ENCODE measurements around the gene KSR2.

Gene KSR2

GRCh38 chr12:117985182-117985581 lies 16.4 kb upstream of the KSR2 start:
- TF ChIP-seq CTCF (IDR thresholded peaks at IDR 0.05; ENCODE audit: borderline replicate concordance, insufficient read depth, low read depth, low read length) = no peak
- H3K4me3 ChIP-seq (ENCODE audit: low read depth, low read length) = no peak overlapping the region

- H3K4me3 ChIP-seq (ENCODE audit: low read depth, low read length) = no peak overlapping the region
- no peak for TF ChIP-seq CTCF (IDR thresholded peaks at IDR 0.05; ENCODE audit: borderline replicate concordance, insufficient read depth, low read depth, low read length)
Observed at GRCh38 chr12:117981267-117981666, 12.5 kb upstream of the KSR2 start.

- H3K4me3 ChIP-seq (ENCODE audit: low read depth, low read length) = no peak overlapping the region
- TF ChIP-seq CTCF (IDR thresholded peaks at IDR 0.05; ENCODE audit: borderline replicate concordance, insufficient read depth, low read depth, low read length) = no peak
Observed at GRCh38 chr12:117980616-117981015, 11.8 kb upstream of the KSR2 start.

- no peak overlapping the region for H3K4me3 ChIP-seq (ENCODE audit: low read depth, low read length)
- TF ChIP-seq CTCF (IDR thresholded peaks at IDR 0.05; ENCODE audit: borderline replicate concordance, insufficient read depth, low read depth, low read length) = no peak
Observed at GRCh38 chr12:117977373-117977772, 8.6 kb upstream of the KSR2 start.

- H3K4me3 ChIP-seq (ENCODE audit: low read depth, low read length) = no peak overlapping the region
- no peak for TF ChIP-seq CTCF (IDR thresholded peaks at IDR 0.05; ENCODE audit: borderline replicate concordance, insufficient read depth, low read depth, low read length)
Observed at GRCh38 chr12:117975006-117975405, 6.2 kb upstream of the KSR2 start.

- no peak overlapping the region for H3K4me3 ChIP-seq (ENCODE audit: low read depth, low read length)
- no peak for TF ChIP-seq CTCF (IDR thresholded peaks at IDR 0.05; ENCODE audit: borderline replicate concordance, insufficient read depth, low read depth, low read length)
Observed at GRCh38 chr12:117972301-117972700, 3.5 kb upstream of the KSR2 start.

- no peak for TF ChIP-seq CTCF (IDR thresholded peaks at IDR 0.05; ENCODE audit: borderline replicate concordance, insufficient read depth, low read depth, low read length)
- H3K4me3 ChIP-seq (ENCODE audit: low read depth, low read length) = no peak overlapping the region
Observed at GRCh38 chr12:117970334-117970733, 1.5 kb upstream of the KSR2 start.

Measured in GM12875 (cell line).